ENCODE data around the gene CCL25.

DNA sequence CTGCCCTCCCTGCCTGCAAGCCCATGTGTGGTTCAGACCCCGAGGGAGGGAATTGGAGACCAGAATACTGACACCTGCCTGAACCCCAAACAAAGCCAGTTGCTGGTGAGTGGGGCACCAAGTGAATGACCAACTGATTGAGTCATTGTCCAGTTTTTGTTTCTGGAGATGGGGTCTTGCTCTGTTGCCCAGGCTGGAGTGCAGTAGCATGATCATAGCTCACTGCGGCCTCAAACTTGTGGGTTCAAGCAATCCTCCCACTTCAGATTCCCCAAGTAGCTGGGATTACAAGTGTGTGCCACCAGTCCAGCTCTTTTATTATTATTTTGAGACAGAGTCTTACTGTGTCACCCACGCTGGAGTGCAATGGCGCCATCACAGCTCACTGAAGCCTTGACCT lies 4.0 kb downstream of the CCL25 start:
- TF ChIP-seq, protein P1, sequence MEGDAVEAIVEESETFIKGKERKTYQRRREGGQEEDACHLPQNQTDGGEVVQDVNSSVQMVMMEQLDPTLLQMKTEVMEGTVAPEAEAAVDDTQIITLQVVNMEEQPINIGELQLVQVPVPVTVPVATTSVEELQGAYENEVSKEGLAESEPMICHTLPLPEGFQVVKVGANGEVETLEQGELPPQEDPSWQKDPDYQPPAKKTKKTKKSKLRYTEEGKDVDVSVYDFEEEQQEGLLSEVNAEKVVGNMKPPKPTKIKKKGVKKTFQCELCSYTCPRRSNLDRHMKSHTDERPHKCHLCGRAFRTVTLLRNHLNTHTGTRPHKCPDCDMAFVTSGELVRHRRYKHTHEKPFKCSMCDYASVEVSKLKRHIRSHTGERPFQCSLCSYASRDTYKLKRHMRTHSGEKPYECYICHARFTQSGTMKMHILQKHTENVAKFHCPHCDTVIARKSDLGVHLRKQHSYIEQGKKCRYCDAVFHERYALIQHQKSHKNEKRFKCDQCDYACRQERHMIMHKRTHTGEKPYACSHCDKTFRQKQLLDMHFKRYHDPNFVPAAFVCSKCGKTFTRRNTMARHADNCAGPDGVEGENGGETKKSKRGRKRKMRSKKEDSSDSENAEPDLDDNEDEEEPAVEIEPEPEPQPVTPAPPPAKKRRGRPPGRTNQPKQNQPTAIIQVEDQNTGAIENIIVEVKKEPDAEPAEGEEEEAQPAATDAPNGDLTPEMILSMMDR (IDR thresholded peaks at IDR 0.05): no peak
- TF ChIP-seq POLR2AphosphoS5 (IDR thresholded peaks at IDR 0.05): no peak
- TF ChIP-seq POLR2A (IDR thresholded peaks at IDR 0.05): no peak
- no peak for TF ChIP-seq EP300 (IDR thresholded peaks at IDR 0.05)

Measured in upper lobe of left lung (tissue), 4 donors.